Activated naive CD4-positive, alpha-beta T cell treated with anti-CD3 and anti-CD28 coated beads for 36 hours (primary cell): ENCODE data around the gene LNPEP. TPM values are rescaled to one million over a fixed set of nuclear protein-coding genes. Genes with fewer than 3 reads are reported as not detected.
A peak's percentile ranks its signal among the peaks of the same experiment; 100 is the strongest.

Experiments
- CTCF ChIA-PET: fragments of 350-600 bp; sonication (Branson Sonifier 250); formaldehyde crosslinking; loops from one replicate; lab custom pipeline; 2021; ENCODE audit warnings: antibody characterized with exemption; lab: Charles Lee
- DNase-seq: peaks from one replicate; pipeline ENCODE4 v3.0.0-alpha.2; 2020
- H3K27ac Mint-ChIP-seq: one replicate; pipeline ENCODE4 v1.8.0; 2021; ENCODE audit warnings: mild to moderate bottlenecking, mixed read lengths
- H3K27me3 Mint-ChIP-seq: one replicate; pipeline ENCODE4 v1.8.0; 2021; ENCODE audit warnings: low read depth, mixed read lengths
- H3K36me3 Mint-ChIP-seq: one replicate; pipeline ENCODE4 v1.8.0; 2021; ENCODE audit warnings: low read depth, mixed read lengths
- H3K4me1 Mint-ChIP-seq: one replicate; pipeline ENCODE4 v1.8.0; 2021; ENCODE audit warnings: low read depth, mixed read lengths
- H3K4me3 Mint-ChIP-seq: one replicate; pipeline ENCODE4 v1.8.0; 2021; ENCODE audit warnings: mild to moderate bottlenecking, moderate library complexity, mixed read lengths
- H3K9me3 Mint-ChIP-seq: one replicate; pipeline ENCODE4 v1.8.0; 2021; ENCODE audit warnings: mixed read lengths
- intact Hi-C: fragments of 100-400 bp; cut with micrococcal nuclease; formaldehyde crosslinking; loops from one replicate; pipeline ENCODE4 v1.15.1; 2023
- total RNA-seq, 2 experiments: library from RNA; stranded (reverse); gene quantifications; one replicate each; pipeline ENCODE4 v1.2.3, GENCODE V29; 2021

LNPEP gene
- total RNA-seq, 2 experiments from 2014 or later, result 76.1 to 77.7 TPM

DNA sequence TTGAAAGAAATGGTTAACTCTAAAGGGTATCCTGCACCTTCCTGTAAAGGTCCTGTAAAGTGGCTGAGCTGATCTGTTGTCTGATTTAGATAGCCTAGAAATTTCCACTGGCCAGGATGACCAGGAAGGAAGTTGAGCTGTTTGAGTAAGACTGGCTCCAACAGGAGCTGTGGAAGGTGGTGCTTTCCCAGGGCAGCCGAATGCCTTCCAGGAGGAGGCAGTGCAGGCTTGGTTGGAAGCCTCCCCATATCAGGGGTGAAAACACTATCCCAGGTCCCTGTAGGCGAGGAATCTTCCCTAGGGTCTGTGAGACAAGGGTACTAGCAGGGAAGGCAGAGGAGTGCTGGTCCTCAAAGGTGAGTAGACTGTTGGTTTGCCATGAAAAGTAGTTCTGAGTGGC lies 108.2 kb downstream of the LNPEP start:
- no peak overlapping the region for H3K27ac Mint-ChIP-seq
- H3K36me3 Mint-ChIP-seq, result no peaks in the 10 kb centered on the region
- H3K9me3 Mint-ChIP-seq, result no peaks in the 10 kb centered on the region
- intact Hi-C loops, result loop anchor here (10.0 kb wide), 1 partner anchor 429 kb away; no protein-coding TSS in a partner anchor
- H3K4me1 Mint-ChIP-seq, result no peaks in the 10 kb centered on the region
- no peak for DNase-seq
- H3K27me3 Mint-ChIP-seq, result no peaks in the 10 kb centered on the region
- CTCF ChIA-PET, result interaction anchor here (0.9 to 2.6 kb wide), 7 partner anchors 15 to 126 kb away, joined by 3 to 11 read pairs (median 5); partner anchors contain the start of gene LIX1
- no peak overlapping the region for H3K4me3 Mint-ChIP-seq

DNA sequence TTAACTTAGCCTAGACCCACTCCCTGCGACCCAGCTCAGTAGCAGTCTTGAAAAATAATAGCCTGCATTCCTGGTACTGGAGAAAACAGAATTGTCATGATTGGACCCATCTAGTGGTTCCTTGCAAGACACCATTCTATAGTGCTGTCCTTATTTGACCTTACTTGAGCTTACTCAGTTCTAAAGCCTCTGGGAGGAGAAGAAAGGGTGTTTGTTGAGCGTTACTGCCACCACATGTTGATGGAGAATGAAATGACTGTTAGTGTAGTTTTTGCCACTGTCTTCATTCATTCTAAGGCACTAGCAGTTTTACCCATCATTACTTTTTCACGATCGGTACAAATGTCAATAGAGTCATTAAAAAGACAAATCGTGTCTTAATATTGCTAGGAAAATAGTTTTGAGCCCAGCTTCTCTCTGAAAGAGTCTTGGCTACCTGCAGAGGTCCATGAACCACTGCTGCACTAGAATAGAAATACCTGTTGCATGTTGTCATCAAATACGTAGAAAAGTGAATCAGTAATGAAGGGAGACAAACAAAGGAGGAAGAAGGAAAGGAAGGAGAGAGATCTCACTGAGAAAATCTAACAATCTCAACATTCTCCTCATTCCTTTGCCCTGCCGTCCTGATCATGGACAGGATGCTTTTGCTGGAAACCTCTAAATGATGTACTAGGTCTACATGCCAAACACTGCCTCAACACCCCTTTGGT lies 110.5 kb downstream of the LNPEP start:
- H3K4me1 Mint-ChIP-seq, result no peaks in the 10 kb centered on the region
- no peaks in the 10 kb centered on the region for H3K9me3 Mint-ChIP-seq
- no peak overlapping the region for H3K4me3 Mint-ChIP-seq
- H3K27ac Mint-ChIP-seq, result no peak overlapping the region
- intact Hi-C loops, result loop anchor here (1.0 to 10.0 kb wide), 5 partner anchors 96 to 432 kb away; partner anchors contain the start of gene LIX1
- CTCF ChIA-PET, result interaction anchor here (0.6 to 3.1 kb wide), 8 partner anchors 64 to 1188 kb away, joined by 3 to 18 read pairs (median 3); partner anchors contain the start of gene LIX1
- no peaks in the 10 kb centered on the region for H3K36me3 Mint-ChIP-seq
- DNase-seq, result peak; percentile 50
- no peaks in the 10 kb centered on the region for H3K27me3 Mint-ChIP-seq

DNA sequence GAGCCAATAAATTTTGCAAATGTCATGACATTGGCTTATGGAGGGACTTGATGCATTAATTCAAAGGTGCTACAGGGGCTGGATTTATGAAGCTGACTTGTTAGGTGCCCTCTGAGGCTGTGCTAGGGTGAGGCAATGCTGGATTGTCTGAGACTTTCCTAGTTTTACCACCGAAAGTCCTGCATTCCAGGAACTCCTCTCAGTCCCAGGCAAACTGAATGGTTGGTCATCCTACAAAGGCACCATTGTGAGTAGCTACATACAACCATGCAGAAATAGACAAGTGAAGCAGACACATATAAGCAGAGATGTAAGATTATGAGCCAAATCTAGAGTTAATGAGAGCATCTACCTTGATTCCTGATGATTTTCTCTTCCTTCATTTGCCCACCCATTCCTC lies 111.2 kb downstream of the LNPEP start:
- Mint-ChIP-seq H3K27me3 (no peaks in the 10 kb centered on the region), H3K36me3 (no peaks in the 10 kb centered on the region), H3K4me3 (no peak overlapping the region), H3K4me1 (no peaks in the 10 kb centered on the region), H3K27ac (no peak overlapping the region), H3K9me3 (no peaks in the 10 kb centered on the region)
- intact Hi-C loops, result loop anchor here (5.0 to 10.0 kb wide), 2 partner anchors 95 to 432 kb away; partner anchors contain the start of gene LIX1
- CTCF ChIA-PET, result interaction anchor here (0.6 to 3.1 kb wide), 5 partner anchors 64 to 1188 kb away, joined by 3 to 18 read pairs (median 3); partner anchors contain the start of gene LIX1
- DNase-seq, result no peak

DNA sequence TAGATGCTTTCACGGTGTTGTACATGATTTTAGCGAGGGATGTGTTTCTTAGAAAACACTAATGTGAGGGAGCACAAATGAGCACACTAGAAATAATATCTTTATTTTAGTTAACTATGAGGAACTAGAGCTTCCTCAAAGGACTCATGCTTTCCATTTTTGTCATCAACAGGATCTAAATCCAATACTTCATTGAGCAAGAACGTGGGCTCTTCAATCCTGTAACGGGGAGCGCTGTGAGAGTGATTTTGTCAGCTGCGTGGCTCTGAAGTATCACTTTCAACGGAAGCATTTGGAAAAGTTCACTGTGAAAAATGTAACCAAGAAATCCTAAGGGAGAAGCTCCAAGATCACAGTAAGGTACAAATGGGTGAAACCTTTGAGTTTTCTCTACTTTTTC lies 113.3 kb downstream of the LNPEP start:
- Mint-ChIP-seq H3K4me1 (no peaks in the 10 kb centered on the region), H3K9me3 (no peaks in the 10 kb centered on the region), H3K27me3 (peaks cover 4% of the 10 kb centered on the region), H3K4me3 (no peak overlapping the region), H3K27ac (no peak overlapping the region), H3K36me3 (no peaks in the 10 kb centered on the region)
- intact Hi-C loops, result loop anchor here (5.0 to 10.0 kb wide), 2 partner anchors 93 to 434 kb away; partner anchors contain the start of gene LIX1
- DNase-seq, result no peak
- CTCF ChIA-PET, result interaction anchor here (1.2 kb wide), 1 partner anchor 180 kb away, joined by 9 read pairs; no protein-coding TSS in a partner anchor

DNA sequence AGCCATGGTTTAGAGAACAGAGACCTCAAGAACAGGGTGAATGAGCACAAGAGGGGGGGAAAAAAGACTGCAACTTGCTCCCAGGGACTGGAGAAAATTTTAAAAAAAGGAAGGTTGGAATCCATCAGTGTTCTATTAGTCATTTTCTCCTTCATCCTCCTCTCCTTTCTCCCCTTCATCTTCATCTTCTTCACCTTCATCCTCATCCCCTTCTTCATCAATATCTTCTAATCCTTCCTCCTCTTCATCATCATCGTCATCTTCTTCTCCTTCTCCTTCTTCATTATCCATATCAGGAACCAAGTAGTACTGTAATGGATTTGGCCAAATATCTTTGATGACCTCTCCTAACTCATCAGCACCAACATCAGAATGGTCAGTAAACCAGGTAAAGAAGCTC lies 120.4 kb downstream of the LNPEP start:
- CTCF ChIA-PET, result interaction anchor here (0.6 kb wide), 1 partner anchor 24 kb away, joined by 3 read pairs; no protein-coding TSS in a partner anchor
- Mint-ChIP-seq H3K4me1 (no peaks in the 10 kb centered on the region), H3K27me3 (peaks cover 6% of the 10 kb centered on the region), H3K36me3 (peaks cover 2% of the 10 kb centered on the region), H3K9me3 (peaks cover 5% of the 10 kb centered on the region), H3K4me3 (no peak overlapping the region), H3K27ac (no peak overlapping the region)
- DNase-seq, result no peak
- intact Hi-C loops, result no loop called here

DNA sequence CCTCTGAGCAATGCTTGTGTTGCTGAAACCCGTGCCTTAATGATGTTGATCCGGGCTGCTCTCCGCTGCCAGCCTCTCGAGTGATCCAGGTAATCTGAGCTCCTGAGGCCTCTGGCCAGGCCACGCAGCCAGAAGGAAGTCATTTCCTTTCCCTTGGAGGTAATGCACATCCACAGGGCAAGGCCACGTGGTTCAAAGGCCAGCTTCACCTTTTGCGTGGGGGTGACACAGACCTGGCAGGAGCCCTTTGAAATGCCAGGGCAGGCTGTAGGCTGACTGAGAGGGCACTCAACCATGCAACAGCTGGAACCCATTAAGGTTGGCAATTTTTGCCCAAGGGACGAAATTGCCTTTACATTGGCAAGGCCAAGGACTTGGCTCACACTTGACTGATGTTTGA lies 126.2 kb downstream of the LNPEP start:
- no peaks in the 10 kb centered on the region for H3K4me1 Mint-ChIP-seq
- intact Hi-C loops, result no loop called here
- H3K27me3 Mint-ChIP-seq, result peaks cover 2% of the 10 kb centered on the region
- peaks cover 5% of the 10 kb centered on the region for H3K9me3 Mint-ChIP-seq
- peaks cover 2% of the 10 kb centered on the region for H3K36me3 Mint-ChIP-seq
- CTCF ChIA-PET, result interaction anchor here (0.5 kb wide), 1 partner anchor 83 kb away, joined by 4 read pairs; no protein-coding TSS in a partner anchor
- no peak overlapping the region for H3K27ac Mint-ChIP-seq
- H3K4me3 Mint-ChIP-seq, result no peak overlapping the region
- no peak for DNase-seq

DNA sequence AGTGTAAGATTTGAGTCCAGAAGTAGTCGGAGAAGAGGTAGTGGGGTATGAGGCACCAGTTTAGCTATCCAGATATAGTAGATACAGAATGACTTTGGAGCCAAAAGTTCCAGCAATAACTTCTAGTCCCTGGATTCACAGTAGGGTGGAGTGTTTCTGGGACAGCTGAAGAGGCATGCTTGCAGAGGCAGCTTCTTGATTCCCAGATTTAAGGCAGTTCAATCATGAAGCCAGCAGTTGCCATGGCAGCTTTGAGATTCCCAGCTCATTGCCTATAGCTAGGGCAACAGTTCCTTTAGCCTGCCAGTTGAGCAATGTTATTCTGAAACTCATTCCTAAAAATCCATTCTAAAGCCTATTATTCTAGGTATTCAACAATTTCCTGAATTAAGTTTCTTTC lies 127.4 kb downstream of the LNPEP start:
- DNase-seq, result no peak
- H3K4me3 Mint-ChIP-seq, result no peak overlapping the region
- intact Hi-C loops, result no loop called here
- no peaks in the 10 kb centered on the region for H3K4me1 Mint-ChIP-seq
- peaks cover under 1% of the 10 kb centered on the region for H3K27me3 Mint-ChIP-seq
- peaks cover 5% of the 10 kb centered on the region for H3K9me3 Mint-ChIP-seq
- CTCF ChIA-PET, result no interaction called here
- H3K27ac Mint-ChIP-seq, result no peak overlapping the region
- H3K36me3 Mint-ChIP-seq, result peaks cover 2% of the 10 kb centered on the region

DNA sequence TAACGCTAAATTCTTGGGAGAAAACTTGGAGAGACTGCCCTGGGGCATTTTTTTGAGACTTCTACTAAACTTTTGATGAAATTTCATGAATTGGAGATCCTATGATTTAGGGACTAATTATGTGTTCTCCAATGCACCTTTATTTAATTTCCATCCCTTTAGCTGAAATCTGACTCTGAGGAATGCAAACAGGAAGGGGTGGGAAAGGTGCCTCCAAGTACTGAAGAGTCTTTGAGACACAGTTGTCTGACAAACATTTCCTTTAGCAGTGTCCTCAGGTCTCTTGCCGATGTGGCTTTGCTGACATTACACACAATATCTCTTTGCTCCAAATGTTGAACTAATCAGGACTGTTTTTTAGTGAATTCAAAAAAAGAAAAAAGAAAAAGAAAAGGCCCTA lies 129.6 kb downstream of the LNPEP start:
- no peaks in the 10 kb centered on the region for H3K27me3 Mint-ChIP-seq
- no peak for DNase-seq
- CTCF ChIA-PET, result interaction anchor here (0.6 kb wide), 1 partner anchor 169 kb away, joined by 3 read pairs; no protein-coding TSS in a partner anchor
- intact Hi-C loops, result no loop called here
- H3K9me3 Mint-ChIP-seq, result no peaks in the 10 kb centered on the region
- no peaks in the 10 kb centered on the region for H3K36me3 Mint-ChIP-seq
- no peaks in the 10 kb centered on the region for H3K4me1 Mint-ChIP-seq
- H3K4me3 Mint-ChIP-seq, result no peak overlapping the region
- H3K27ac Mint-ChIP-seq, result no peak overlapping the region

DNA sequence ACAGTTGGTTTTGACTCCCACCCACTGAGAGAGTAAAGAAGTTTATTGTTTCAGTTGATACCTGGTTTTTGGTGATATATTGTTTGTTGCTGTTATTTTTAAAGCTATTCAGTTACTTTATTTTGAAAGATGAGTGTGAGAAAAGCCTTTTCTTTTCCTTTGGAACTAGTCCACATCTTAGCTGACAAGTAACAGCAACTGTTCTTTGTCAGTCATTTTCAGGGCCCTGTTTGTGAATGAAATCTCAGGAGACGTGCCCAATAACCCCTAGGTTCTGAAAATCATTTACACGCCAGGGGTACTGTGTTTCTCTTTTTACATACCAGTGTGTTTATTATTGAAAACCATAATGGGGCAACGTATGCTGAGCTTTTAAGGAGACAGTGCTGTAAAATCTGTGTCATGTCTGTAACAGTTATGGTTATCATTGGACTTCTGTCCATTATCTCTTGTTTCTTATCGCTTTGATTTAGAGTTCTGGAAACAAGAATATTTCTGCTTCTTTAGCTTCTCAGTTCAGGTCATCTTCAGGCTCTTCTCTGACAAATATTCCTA lies 131.5 kb downstream of the LNPEP start:
- Mint-ChIP-seq H3K9me3 (no peaks in the 10 kb centered on the region), H3K4me1 (no peaks in the 10 kb centered on the region), H3K4me3 (no peak overlapping the region), H3K36me3 (no peaks in the 10 kb centered on the region), H3K27ac (no peak overlapping the region), H3K27me3 (no peaks in the 10 kb centered on the region)
- DNase-seq, result no peak
- intact Hi-C loops, result no loop called here
- CTCF ChIA-PET, result interaction anchor here (0.8 to 1.1 kb wide), 2 partner anchors 49 to 75 kb away, joined by 3 to 5 read pairs; partner anchors contain the start of gene LIX1

DNA sequence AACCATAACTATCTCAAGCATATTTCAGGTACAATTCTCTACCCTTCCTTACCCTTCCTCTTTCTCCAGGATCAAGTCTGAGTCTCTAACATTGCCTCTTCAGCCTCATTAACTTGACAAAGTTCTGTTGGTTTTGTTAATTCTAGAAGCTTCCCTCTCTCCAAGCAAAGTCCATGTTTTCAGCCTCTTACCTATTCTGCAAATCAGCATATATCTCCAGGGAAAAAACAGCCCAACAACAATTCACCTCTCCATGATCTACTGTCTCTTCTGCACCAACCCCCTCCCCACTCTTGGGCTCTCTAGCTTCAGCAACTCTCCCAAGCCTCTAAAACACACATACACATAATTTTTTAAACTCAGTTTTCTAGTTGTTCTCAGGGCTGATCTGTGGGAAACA lies 134.4 kb downstream of the LNPEP start:
- CTCF ChIA-PET, result no interaction called here

DNA sequence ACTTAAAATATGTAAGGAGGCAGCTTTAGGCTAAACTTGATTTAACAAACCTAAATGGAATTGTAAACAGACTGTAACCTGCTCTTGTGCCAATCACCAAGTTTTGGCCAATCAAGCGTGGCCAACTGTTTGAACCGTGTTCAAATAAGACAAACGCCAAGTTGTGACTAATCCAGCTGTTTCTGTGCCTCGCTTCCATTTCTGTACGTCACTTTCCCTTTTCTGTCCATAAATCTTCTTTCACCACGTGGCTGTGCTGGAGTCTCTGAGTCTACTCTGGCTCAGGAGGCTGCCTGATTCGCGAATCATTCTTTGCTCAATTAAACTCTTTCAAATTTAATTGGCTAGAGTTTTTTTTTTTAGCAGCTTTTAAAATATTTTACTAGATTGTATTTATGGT lies 135.2 kb downstream of the LNPEP start:
- Mint-ChIP-seq H3K9me3 (no peaks in the 10 kb centered on the region), H3K4me1 (no peaks in the 10 kb centered on the region), H3K27ac (no peak overlapping the region), H3K36me3 (no peaks in the 10 kb centered on the region), H3K4me3 (no peak overlapping the region), H3K27me3 (no peaks in the 10 kb centered on the region)
- intact Hi-C loops, result no loop called here
- CTCF ChIA-PET, result no interaction called here
- no peak for DNase-seq

More for the DNA sequence above, 134.4 kb downstream of the LNPEP start:
- Mint-ChIP-seq H3K4me1 (no peaks in the 10 kb centered on the region), H3K9me3 (no peaks in the 10 kb centered on the region), H3K36me3 (no peaks in the 10 kb centered on the region), H3K27me3 (no peaks in the 10 kb centered on the region), H3K27ac (no peak overlapping the region), H3K4me3 (no peak overlapping the region)
- intact Hi-C loops, result no loop called here
- DNase-seq, result no peak

DNA sequence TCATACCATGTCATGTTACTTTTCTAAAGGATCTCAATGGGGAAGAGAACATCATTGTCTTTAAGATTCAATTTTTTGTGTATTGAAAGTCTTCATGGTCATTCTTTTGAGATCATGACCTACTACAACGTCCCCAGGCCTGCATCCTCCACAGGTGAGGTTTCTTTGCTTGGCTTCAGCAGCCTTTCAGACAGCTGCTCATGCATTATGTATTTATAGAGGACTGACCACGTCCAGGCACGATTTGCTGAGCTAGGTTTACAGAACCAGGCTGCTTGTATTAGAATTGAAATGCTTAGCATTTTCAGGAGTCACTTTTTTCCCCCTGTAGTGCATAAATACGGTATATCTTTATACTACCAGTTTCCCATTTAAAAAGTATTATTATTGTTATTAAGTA lies 136.1 kb downstream of the LNPEP start:
- CTCF ChIA-PET, result no interaction called here
- Mint-ChIP-seq H3K36me3 (no peaks in the 10 kb centered on the region), H3K27me3 (no peaks in the 10 kb centered on the region)

More for the DNA sequence above, 136.1 kb downstream of the LNPEP start:
- no peak for DNase-seq
- Mint-ChIP-seq H3K4me1 (no peaks in the 10 kb centered on the region), H3K9me3 (no peaks in the 10 kb centered on the region), H3K4me3 (no peak overlapping the region), H3K27ac (no peak overlapping the region)
- intact Hi-C loops, result no loop called here
